Measurements from ENCODE around the gene EPB42.

- TF ChIP-seq, protein P1, sequence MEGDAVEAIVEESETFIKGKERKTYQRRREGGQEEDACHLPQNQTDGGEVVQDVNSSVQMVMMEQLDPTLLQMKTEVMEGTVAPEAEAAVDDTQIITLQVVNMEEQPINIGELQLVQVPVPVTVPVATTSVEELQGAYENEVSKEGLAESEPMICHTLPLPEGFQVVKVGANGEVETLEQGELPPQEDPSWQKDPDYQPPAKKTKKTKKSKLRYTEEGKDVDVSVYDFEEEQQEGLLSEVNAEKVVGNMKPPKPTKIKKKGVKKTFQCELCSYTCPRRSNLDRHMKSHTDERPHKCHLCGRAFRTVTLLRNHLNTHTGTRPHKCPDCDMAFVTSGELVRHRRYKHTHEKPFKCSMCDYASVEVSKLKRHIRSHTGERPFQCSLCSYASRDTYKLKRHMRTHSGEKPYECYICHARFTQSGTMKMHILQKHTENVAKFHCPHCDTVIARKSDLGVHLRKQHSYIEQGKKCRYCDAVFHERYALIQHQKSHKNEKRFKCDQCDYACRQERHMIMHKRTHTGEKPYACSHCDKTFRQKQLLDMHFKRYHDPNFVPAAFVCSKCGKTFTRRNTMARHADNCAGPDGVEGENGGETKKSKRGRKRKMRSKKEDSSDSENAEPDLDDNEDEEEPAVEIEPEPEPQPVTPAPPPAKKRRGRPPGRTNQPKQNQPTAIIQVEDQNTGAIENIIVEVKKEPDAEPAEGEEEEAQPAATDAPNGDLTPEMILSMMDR (IDR thresholded peaks at IDR 0.05) = no peak
- no peak for TF ChIP-seq POLR2A (IDR thresholded peaks at IDR 0.05)
These were observed 5.9 kb upstream of the EPB42 start for GRCh38 chr15:43226436-43227305.

All from right lobe of liver (tissue), 4 donors.